Uterus (tissue), 2 donors: Measurements from ENCODE around the gene ACSBG1.

Experiments used
- CTCF ChIP-seq, 4 experiments: fragments of 200-600 bp in 2 of 4; fragments of 450-650 bp in 2 of 4; sonication (generic) in 2 of 4; IDR thresholded peaks; one replicate each; pipeline ENCODE4 v1.5.1; 2016 to 2019; ENCODE audit warnings: antibody characterized with exemption in 4 of 4, mild to moderate bottlenecking in 2 of 4, moderate library complexity in 1 of 4
- POLR2A ChIP-seq, 2 donors: fragments of 450-650 bp; IDR thresholded peaks; one replicate each; pipeline ENCODE4 v1.6.1; 2016; ENCODE audit warnings: antibody characterized with exemption in 2 of 2, mild to moderate bottlenecking in 1 of 2, moderate library complexity in 1 of 2

GRCh38 chr15:78142332-78142731 is 92.0 kb downstream of the ACSBG1 start:
- TF ChIP-seq CTCF (IDR thresholded peaks at IDR 0.05) (no peak), POLR2A (IDR thresholded peaks at IDR 0.05) (no peak)
